ENCODE measurements around the gene TINAG.

TINAG gene

DNA sequence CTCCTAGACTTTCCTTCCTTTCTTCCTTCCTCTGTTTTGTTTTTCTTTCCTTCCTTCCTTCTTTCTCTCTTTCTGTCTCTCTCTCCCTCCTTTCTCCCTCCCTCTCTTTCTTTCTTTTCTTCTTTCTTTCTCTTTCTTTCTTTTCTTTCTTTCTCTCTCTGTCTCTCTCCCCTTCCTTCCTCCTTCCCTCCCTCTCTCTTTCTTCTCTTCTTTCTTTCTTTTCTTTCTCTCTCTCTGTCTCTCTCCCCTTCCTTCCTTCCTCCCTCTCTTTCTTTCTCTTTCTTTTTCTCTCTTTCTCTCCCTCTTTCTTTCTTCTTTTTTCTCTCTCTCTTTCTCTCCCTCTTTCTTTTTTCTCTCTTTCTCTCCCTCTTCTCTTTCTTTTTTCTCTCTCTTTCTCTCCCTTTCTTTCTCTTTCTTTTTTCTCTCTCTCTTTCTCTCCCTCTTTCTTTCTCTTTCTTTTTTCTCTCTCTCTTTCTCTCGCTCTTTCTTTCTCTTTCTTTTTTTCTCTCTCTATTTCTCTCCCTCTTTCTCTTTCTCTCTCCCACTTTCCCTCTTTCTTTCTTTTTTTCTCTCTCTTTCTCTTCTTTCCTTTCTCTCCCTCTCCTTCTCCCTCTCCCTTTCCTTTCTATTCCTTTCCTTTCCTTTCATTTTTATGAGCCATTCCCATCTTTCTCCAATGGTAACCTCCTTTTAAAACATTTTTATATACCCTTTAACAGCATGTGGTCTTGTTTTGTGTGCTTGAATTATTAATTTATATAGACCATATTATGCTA, 2.3 kb downstream of the TINAG start:
- no peak for DNase-seq

DNA sequence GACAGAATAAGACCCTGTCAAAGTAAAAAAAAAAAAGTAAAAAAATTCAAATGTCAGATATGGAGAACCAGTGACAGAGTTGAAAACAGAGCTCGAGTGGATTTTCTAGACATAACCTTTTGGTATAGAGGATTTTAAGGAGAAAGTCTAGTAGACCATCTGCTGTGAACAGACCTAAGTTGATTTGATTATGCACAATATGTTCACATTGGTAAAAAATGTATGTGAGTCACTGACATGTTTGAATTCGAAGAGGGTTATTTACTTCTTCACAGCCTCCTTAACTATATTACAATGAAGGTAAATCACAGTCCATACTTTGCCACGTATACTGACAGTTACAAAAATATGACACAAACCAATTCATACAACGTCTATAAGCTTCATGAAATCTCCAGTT, 7.4 kb downstream of the TINAG start:
- DNase-seq, result peak; percentile 5

DNA sequence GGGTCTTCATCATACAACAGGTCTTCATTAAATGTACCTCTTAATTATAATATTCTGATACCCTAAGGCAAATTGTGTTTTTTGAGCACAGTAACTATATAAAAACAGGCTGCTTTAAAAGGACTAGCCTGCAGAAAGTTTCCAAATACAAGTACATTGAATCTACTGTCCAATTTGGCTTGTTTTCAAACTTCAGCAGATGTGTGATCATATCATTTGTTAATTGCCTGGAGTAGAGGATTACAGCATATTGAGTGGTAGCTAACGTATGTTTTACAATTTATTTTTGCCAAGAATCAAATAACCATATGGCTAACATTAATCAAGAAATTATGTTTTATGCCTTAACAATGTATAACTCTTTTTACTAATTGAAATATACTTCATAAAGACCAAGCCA, 12.6 kb downstream of the TINAG start:
- no peak for DNase-seq

DNA sequence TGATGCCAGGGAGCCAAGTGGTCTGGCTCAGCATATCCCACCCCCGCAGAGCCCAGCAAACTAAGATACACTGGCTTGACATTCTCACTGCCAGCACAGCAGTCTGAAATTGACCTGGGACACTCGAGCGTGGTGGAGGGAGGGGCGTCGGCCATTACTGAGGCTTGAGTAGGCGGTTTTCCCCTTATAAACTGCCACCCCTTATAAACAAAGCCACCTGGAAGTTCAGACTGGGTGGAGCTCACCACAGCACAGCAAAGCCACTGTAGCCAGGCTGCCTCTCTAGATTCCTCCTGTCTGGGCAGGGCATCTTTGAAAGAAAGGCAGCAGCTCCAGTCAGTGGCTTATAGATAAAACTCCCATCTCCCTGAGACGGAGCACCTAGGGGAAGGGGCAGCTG, 19.4 kb downstream of the TINAG start:
- no peak for DNase-seq

DNA sequence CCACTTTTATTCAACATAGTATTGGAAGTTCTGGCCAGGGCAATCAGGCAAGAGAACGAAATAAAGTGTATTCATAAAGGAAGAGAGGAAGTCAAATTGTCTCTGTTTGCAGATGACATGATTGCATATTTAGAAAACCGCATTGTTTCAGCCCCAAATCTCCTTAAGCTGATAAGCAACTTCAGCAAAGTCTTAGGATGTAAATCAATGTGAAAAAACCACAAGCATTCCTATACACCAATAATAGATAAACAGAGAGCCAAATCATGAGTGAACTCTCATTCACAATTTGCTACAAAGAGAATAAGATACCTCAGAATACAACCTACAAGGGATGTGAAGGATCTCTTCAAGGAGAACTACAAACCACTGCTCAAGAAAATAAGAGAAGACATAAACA, 23.3 kb downstream of the TINAG start:
- DNase-seq, result peak; percentile 34

DNA sequence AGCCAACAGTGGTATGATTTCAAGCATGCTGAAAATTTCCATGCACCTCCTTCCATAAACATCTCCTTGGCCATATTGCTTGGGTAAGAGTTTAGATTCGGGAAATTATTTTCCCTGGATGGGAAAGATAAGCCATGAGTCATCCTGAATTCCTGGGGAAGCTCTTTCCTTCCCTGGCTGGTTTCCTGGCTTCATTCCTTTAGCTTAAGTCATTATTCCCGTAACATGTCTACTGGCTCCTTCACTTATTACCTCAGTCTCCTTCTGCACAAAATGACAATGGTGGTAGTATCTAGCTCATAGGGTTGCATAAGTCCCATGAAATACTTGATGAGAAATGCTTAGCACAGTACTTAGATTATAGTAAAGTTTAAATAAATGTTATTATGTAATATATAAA, 27.6 kb downstream of the TINAG start:
- DNase-seq, result peak; percentile 99

DNA sequence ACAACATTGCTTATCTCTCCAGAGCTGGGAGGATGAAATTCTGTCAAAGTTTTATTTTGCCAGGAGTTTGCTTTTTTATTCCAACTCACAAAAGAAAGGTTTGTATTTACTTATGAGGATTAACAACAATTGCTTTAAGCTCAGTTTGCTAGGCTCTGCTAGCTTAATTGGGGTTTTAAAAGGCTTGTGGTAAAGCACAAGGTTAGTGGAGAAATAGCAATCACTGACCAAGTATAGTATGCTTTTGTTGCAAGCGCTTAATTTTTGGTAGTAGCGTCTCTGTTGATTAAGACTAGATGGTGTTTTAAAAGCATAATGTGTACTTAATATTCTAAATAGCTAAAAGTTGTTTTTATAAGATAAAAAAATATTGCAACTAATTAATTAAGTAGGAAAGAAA, 45.7 kb downstream of the TINAG start:
- DNase-seq, result no peak

DNA sequence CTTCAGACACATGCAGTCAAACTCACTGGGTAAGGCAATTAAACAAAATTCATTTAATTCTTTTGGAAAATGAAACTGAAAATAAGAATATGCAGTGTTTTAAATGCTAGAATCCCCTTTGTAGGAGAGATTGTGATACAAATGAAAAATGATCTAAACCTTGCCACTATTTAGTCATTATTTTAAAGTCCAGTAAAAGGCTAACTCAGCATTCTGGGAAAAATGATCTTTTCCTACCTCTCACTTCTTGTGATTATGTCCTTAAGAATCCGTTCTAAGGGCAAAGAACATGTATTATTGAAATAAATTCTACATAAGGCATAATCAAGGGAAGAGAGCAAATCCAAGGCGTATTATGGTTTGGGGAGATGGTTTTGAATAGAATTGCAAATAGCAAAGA, 46.4 kb downstream of the TINAG start:
- DNase-seq, result no peak

DNA sequence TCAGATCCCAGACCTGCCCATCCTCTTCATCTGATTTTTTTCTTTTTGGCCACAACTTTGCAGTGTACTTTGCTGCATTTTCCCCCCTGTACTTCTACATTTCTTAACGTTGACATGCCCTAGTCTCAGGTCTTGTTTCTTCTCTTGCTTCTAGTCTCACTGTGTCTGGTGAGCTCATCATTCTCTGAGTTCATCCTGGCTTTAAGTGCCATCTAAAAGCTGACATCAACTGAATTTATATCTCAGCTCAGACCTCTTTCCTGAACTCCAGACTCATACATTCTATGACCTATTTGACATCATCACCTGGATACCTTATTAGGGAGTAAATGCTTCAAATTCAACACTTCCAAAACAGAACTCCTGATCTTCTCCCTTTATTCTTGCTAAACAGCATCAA, 48.9 kb downstream of the TINAG start:
- DNase-seq, result no peak

DNA sequence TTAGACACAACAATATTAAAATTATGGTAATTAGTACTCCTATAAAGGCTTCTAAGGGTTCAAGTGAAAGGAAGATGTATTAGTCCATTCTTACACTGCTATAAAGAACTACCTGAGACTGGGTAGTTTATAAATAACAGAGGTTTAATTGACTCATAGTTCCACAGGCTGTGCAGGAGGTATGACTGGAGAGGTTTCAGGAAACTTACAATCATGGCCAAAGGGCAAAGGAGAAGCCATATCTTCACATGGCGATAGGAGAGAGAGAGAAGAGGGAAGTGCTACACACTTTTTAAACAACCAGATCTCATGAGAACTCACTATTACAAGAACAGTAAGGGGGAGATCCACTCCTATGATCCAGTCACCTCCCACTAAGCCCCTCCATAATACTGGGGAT, 52.9 kb downstream of the TINAG start:
- DNase-seq, result no peak

DNA sequence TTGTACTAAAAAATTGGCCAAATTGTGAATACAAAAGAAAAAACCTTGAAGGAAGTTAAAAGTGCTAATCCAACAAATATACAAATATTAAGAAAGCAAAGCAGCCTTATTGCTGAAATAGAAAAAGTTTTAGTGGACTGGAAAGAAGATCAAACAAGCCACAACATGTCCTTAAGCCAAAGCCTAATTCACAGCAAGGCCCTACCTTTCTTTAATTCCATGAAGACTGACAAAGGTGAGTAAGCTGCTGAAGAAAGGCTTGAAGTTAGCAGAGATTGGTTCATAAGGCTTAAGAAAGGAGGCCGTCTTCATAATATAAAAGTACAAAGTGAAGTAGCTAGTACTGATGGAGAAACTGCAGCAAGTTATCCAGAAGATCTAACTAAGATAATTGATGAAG, 53.5 kb downstream of the TINAG start:
- no peak for DNase-seq

DNA sequence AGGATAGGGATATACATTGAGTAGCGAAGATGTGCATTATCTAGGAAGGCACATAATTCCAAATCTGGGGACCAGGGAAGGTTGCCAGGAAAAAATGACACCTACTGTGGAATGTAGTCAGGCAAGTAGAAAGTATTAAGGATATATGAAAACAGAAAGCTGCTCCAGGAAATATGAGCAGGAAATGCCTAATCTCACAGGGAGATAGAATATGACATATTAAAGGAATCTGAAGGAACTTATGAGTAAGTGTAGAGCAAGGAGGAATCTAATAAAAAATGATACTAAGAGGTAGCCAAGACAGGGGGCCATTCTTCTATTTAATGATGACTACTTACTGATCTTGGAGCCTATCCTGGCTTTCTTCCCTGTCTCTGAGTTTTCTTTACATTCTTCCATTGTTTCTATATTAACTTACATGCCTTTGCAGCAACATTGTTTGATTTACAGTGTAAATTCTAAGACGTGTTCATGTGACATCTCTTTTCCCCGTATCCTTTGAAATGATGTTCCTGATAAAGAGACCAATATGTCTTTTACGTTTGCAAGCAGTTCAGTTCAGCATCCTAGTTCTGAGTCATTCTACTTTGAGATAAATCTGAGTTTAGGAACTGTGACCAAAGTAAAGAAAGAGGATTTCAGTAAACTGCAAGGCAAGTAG, 58.6 kb downstream of the TINAG start:
- DNase-seq, result peak; percentile 72

DNA sequence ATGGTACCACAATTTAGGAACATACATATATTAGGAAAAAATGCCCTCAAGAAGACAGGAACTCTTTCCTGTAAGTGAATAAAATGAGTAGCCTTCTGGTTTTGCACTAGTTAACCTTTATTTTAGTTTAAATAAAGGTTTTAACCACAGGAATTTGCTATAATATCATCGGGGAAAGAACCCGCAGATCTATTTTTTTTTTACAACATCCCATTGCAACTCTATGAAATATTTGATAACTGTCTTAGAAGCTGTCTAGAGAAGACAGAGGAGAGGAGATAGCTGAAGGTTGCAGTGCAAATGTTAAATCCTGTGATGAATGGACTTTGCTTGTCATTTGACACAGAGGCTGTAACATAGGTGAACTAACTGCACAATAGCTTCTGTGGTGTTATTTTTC, 69.5 kb downstream of the TINAG start:
- DNase-seq, result no peak

DNA sequence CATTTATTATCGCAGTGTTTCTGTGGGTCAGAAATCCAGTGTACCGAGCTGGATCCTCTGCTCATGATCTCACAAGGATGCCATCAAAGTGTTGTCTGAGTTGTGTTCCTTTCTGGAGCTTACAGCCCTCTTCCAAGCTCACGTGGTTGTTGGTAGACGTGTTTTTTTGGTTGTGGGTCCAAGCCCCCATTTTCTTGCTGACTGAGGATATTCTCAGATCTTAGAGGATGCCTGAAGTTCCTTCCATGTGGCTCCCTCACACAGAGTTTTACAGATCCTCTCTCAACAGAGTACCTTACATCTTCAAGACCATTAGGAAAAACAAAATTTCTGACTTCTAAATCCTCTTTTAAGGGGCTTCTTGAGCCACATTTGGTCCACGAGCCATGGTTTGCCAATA, 78.1 kb downstream of the TINAG start:
- no peak for DNase-seq

DNA sequence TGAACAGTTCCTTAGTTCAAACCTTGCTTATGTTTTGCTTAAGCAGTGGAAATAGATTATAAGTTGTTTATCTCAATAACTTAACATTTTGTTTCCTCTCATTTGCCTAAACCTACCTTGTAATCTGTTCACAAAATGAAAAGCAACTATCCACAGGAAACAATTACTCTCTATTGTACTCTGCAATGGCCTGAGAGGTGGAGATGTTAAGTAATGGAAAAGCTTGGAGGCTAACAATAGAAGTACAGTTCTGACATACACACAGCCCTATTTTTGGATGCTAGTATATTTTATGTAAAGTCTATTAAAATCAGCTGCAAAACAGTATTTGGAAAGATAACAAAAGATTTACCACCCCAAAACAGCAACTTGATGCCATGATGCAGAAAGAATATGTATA, 82.1 kb downstream of the TINAG start:
- no peak for DNase-seq

DNA sequence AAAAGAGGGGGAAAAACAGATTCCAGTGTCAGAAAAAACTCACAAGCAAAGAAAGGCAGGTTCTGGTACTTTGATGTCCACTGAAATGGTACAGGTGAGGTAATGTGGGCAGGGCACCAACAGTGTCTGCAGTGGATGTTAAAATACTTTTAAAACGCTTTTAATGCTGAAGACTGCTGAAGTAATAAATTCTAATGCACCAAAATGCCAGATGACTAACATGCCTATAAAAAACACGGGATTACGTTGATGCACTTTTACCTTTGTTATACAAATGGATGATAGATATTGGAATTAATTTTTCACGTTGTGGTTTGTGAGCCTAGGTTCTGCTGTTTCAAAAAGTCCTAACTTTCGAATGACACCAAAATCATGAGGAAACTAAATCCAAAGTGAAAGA, 83.3 kb downstream of the TINAG start:
- DNase-seq, result no peak

DNA sequence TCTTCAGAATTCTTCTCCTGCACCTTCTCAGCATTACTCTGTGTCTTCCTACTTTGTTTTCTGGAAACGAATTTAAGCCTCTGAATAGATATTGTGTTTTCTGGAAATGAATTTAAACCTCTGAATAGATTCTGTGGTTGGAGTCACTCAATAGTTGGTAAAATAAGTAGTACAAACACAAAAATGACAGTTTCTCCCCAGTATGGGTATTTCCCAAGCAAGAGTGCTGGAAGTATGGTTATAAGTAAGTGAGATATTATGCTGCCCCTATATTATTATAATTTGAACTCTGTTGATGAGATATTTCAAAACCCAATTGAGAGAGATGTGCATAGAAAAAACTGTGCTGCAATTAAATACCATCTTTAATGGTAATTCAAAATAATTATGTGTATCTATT, 94.9 kb downstream of the TINAG start:
- DNase-seq, result no peak

DNA sequence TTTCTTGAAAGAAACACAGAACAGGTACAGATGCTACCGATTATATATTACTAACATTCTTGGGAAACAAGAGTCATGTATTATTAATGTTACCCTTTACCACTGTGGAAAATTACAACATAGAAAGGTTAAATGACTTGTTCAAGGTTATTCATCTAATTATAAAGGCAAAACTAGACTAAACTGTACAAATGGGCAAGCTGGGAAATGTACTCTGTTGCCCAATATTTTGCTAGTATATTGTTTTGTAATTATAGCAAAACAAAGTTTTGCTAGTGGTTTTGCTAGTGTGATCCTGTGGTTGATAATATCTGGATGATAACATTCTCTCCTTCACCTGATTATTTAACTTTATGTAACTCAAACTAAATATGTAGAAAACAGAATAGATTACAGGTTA, 96.5 kb downstream of the TINAG start:
- no peak for DNase-seq

DNA sequence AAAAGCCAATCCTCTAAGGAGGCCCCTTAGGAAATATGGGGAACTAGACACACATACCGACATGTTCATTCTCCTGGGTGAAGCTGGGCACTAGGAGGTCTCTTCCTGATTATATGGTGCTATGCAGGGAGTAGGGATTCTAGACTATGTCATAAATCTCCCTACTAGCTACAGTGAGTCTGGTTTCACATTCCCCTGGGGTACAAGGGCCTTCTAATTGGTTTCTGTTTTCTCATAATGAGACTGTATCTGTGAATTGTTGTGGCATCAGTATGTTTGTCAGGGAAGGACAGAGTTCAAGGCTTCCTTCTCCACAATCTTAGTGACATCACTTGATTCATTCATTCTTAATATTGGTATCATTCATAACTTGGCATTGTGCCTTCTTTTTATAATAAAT, 103.5 kb downstream of the TINAG start:
- no peak for DNase-seq

DNA sequence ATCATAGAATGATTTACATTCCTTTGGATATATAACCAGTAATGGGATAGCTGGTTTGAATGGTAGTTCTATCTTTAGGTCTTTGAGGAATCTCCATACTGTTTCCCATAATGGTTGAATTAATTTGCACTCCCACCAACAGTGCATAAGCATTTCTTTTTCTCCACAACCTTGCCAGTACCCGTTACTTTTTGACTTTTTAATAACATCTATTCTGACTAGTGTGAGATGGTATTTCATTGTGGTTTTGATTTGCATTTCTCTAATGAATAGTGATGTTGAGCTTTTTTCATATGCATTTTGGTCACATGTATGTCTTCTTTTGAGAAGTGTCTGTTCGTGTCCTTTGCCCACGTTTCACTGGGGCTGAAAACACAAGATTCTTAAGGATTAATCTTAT, 107.3 kb downstream of the TINAG start:
- no peak for DNase-seq

DNA sequence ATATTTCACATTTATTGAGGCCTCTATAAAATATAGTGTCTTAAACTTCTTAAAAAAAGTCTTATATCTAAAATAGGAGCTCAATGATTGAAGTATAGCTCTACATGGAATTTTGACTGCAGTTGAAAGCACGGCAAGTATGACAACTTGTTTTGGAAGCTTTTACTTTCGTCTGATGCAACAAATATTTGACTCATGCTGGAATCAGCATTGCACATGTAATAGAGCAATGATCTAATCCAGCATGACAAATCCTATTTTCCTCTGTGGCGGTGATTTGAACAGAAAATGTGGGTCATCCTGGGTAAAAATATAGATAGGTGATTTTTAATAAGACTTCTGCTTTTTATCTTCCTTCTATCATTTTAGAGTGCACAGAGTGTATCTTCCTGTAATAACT, 111.6 kb downstream of the TINAG start:
- DNase-seq, result peak; percentile 91

DNA sequence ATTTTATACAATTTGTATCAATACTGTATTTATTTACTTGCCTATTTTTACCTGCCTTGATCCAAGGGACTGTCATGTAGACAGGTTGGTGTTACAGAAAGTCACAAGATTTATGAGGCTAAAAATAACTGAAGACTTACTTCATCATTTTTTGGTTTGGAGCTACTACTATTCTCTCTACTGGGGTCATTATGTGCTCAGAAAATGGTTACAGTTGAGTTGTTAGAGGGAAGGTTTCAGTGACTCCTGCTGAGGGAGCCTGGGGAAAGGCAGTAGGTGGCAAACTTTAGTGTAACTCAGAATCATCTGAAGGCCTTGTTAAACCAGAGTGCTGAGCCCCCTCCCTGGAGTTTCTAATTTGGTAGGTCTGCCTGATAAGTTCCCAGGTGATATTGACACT, 118.8 kb downstream of the TINAG start:
- no peak for DNase-seq

DNA sequence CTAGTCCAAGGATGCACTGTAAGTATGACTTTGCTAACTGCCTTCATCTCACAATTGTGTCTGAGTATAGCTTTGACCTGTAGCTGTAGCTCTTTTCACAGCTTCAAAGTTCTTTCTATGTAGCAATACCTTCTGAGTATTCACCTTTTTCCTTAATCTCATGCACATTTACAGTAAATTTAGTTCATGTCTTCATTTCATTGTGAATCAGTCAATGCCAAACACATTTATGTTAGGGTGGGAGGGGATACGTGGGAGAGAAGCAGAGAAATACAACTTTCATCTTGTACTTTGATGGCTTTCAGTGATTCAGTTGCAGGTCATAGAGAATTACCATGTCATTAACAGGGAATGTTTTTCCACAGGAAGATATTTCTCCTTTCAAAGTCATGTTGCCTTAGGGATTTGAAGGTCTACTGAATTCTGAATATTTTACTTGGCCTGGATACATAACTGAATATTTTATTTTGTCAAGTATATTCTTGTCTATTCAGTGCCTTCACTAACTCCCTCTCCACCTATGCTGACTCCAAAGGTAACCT, 119.2 kb downstream of the TINAG start:
- DNase-seq, result peak; percentile 51

DNA sequence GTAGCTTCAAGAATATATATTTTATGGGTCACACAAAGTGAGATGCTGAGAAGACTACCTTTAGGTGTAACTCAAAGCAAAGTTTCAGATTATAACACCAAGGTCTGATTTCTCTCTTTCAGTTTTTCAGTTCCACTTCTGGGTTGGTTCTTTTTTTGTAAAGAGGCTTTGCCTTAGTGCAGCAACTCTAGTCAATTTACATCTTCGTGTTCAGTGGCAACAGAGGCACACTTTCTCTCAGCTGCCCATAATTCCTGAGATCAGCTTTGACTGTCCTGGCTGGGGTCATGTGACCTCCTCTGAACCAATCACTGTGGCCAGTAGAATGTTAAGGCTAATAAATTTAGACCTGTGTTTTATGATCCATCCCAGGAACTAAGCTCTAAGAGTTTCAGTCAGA, 120.2 kb downstream of the TINAG start:
- no peak for DNase-seq

DNA sequence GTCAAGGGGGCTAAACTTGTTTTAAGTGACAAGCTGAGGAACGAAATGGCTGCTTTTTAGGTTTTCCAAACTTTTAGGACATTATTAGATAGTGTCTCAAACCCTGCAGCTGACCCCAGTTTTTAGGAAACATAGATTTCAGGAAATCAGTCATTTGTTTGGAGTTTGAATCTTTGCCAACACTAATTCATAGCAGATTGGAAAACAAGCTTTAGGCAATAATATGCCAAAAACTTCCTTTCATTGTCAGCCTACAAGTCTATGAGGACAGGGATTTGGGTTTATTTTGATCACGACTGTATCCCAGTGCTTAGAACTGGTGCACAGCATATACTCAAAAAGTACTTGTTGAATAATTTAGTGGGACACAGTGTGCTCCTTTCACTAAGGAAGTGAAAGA, 123.2 kb downstream of the TINAG start:
- peak; percentile 70 for DNase-seq
